HG02759 (cell line): Measurements from ENCODE around the gene PRAMEF7.
"Not testable (repeated sequence)": the region's sequence is repeated elsewhere in the genome, so short reads cannot be mapped to it uniquely, and the experiment has no call there.

Experiments used
- ATAC-seq: cut with Tn5 transposase; IDR thresholded peaks from one replicate; pipeline ENCODE4 v1.9.1; 2021; ENCODE audit warnings: mild to moderate bottlenecking, moderate library complexity; ENCODE audit not compliant: unreplicated experiment

The PRAMEF7 gene

DNA sequence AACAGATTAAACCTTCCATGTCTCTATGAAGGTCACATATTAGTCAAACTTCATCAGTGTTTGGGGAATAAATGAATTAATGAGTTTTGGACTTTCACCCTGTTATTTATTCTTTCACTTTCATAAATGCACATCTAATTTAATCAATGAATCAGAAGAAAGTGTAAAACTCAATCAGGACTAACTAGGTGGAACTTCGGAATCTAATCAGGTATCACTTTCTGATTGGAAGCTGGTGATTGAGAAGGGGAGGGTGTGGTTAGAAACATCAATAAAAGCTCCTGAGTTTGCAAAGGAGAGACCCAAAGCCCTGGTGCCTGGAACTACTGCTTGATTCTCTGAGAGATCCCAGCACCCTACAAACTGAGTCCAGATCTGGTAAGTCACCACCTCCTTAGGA is at the start of gene PRAMEF7:
TSS of gene PRAMEF7 (plus strand) at position 301 of the 400 bp plus-strand sequence. CDS start 1,083 bp downstream, outside the sequence.
- not testable (repeated sequence) for ATAC-seq

DNA sequence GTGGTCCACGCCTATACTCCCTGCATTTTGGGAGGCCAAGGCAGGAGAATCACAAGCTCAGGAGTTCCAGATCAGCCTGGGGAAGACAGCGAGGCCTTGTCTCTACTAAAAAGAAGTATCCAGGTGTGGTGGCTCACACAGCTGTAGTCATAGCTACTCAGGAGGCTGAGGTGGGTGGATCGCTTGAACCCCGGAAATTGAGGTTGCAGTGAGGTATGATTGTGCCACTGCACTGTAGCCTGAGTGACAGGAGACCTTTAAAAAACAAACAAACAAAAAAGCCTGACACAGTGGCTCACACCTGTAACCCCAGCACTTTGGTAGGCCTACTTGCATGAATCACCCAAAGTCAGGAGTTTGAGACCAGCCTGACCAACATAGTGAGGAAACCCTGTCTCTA is 38.0 kb upstream of the PRAMEF7 start:
- ATAC-seq, result not testable (repeated sequence)

- not testable (repeated sequence) for ATAC-seq
These were observed 30.3 kb upstream of the PRAMEF7 start, which contains the start of gene PRAMEF4 for GRCh38 chr1:12886101-12886500. Gene PRAMEF4, minus strand, starts transcription at chr1:12886201. Its CDS starts 2,807 bp downstream, at chr1:12883394.

- not testable (repeated sequence) for ATAC-seq
These were observed 18.2 kb upstream of the PRAMEF7 start, which contains the start of gene PRAMEF10 for GRCh38 chr1:12898170-12898569. Gene PRAMEF10, minus strand, starts transcription at chr1:12898270. Its CDS starts 2,423 bp downstream, at chr1:12895847.

DNA sequence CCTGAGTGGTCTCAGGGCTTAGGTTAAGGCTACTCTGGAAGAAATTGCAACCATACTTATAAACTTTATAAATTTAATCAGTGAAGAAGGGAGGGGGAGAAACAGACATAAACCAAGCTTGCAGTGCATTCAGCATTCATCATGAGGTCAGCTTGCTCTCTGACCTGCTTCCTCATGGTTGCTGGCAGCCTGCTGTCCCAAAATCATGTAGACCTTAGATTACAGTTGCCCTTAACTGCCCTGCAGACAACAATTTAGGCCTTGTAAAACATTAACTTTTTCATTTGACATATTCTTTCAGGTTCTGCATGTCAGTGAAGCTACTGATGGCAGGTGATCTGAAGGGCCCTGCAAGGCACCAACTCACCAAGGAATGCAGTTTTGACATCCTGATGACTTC is 17.2 kb upstream of the PRAMEF7 start:
- ATAC-seq, result not testable (repeated sequence)

DNA sequence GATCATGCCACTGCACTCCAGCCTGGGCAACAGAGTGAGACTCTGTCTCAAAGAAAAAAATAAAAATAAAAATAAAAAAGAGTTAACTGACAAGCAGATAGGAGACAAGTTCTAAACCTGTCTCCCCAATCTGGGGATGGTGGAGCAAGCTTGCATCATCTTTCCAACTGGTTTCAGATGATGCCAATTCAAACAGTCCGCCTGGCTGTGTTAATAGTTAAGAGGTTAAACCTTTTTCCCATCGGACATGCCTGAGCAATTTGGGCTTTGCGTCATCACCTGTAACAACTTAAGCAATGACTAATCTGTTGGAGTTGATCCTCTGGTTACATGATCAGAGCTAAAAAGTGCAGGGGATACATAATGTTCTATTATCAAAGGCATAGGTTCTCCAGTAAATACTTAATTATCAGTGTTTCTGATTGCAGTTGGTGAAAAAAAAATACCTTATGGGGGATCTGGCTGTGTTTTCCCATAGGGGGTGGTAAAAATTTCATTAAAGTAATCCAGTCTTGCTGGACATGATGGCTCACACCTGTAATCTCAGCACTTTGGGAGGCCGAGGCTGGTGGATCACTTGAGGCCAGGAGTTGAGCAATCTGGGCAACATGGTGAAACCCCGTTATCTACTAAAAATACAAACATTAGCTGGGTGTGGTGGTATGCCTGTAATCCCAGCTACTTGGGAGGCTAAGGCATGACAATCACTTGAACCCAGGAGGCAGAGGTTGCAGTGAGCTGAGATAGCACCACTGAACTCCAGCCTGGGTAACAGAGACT is 12.4 kb upstream of the PRAMEF7 start:
- ATAC-seq, result not testable (repeated sequence)

GRCh38 chr1:12921749-12922148 is 5.3 kb downstream of the PRAMEF7 start:
- not testable (repeated sequence) for ATAC-seq

GRCh38 chr1:12924368-12924767 is 8.0 kb downstream of the PRAMEF7 start:
- not testable (repeated sequence) for ATAC-seq

GRCh38 chr1:12947480-12947879 is 31.1 kb downstream of the PRAMEF7 start, which contains the start of gene PRAMEF6:
Gene PRAMEF6, minus strand, starts transcription at chr1:12947580. Its CDS starts 5,062 bp downstream, at chr1:12942518.
- not testable (repeated sequence) for ATAC-seq
